PFSK-1 (cell line): Measurements from ENCODE around the gene RAB21.

Source experiments
- FOXP2 ChIP-seq: optimal IDR thresholded peaks from 2 replicates; pipeline ENCODE3; 2011; ENCODE audit warnings: borderline replicate concordance, control low read depth, inconsistent platforms; ENCODE audit not compliant: insufficient read depth; ENCODE audit errors: extremely low read length, extremely low read depth
- POLR2AphosphoS5 ChIP-seq: IDR thresholded peaks from 2 replicates; pipeline ENCODE4 v1.6.1; 2012; ENCODE audit warnings: low read depth, mild to moderate bottlenecking, control low read depth, low read length, moderate library complexity
- REST ChIP-seq, 2 experiments: IDR thresholded peaks; 2 replicates each; pipeline versions ENCODE4 v1.6.1 to v1.8.0; 2011 to 2012; ENCODE audit warnings: low read depth in 2 of 2, low read length in 2 of 2, control low read depth in 1 of 2, inconsistent platforms in 1 of 2, mild to moderate bottlenecking in 1 of 2, moderate library complexity in 1 of 2; ENCODE audit not compliant: insufficient read depth in 1 of 2
- SIN3A ChIP-seq: IDR thresholded peaks from 2 replicates; pipeline ENCODE4 v1.6.1; 2012; ENCODE audit warnings: mild to moderate bottlenecking, low read length, moderate library complexity, borderline replicate concordance; ENCODE audit not compliant: insufficient read depth
- TAF1 ChIP-seq: IDR thresholded peaks from 2 replicates; pipeline ENCODE4 v1.6.1; 2012; ENCODE audit warnings: low read length, control low read depth, borderline replicate concordance; ENCODE audit not compliant: insufficient read depth

Gene RAB21

GRCh38 chr12:71727958-71728357 is 26.7 kb upstream of the RAB21 start:
- TF ChIP-seq SIN3A (no peak), REST (IDR thresholded peaks at IDR 0.05; ENCODE audit: insufficient read depth in 1 of 2, low read depth in 2 of 2, low read length in 2 of 2) (no peak), FOXP2 (no peak), TAF1 (no peak), POLR2AphosphoS5 (no peak)

GRCh38 chr12:71730936-71731335 is 23.7 kb upstream of the RAB21 start:
- TF ChIP-seq TAF1 = no peak
- no peak for TF ChIP-seq REST (IDR thresholded peaks at IDR 0.05; ENCODE audit: insufficient read depth in 1 of 2, low read depth in 2 of 2, low read length in 2 of 2)
- no peak for TF ChIP-seq POLR2AphosphoS5
- TF ChIP-seq FOXP2 = no peak
- TF ChIP-seq SIN3A = no peak

GRCh38 chr12:71731439-71732356 is 23.0 kb upstream of the RAB21 start:
- TF ChIP-seq POLR2AphosphoS5 = no peak
- no peak for TF ChIP-seq FOXP2
- no peak for TF ChIP-seq REST (IDR thresholded peaks at IDR 0.05; ENCODE audit: insufficient read depth in 1 of 2, low read depth in 2 of 2, low read length in 2 of 2)

- TF ChIP-seq POLR2AphosphoS5 (no peak), FOXP2 (no peak), TAF1 (no peak)
Observed at GRCh38 chr12:71732357-71732712, 22.3 kb upstream of the RAB21 start.

GRCh38 chr12:71737197-71737596 is 17.5 kb upstream of the RAB21 start:
- no peak for TF ChIP-seq FOXP2
- TF ChIP-seq TAF1 = no peak

GRCh38 chr12:71742998-71743397 is 11.7 kb upstream of the RAB21 start:
- TF ChIP-seq TAF1 = no peak
- TF ChIP-seq SIN3A = no peak
- TF ChIP-seq POLR2AphosphoS5 = no peak
- no peak for TF ChIP-seq REST (IDR thresholded peaks at IDR 0.05; ENCODE audit: insufficient read depth in 1 of 2, low read depth in 2 of 2, low read length in 2 of 2)
- no peak for TF ChIP-seq FOXP2
